Panc1 (cell line): ENCODE data around the gene LY86.

Source experiments
- CTCF ChIP-seq: fragments of 450-650 bp; IDR thresholded peaks from 2 replicates; pipeline ENCODE4 v1.5.1; 2017; ENCODE audit warnings: mild to moderate bottlenecking
- POLR2AphosphoS5 ChIP-seq: IDR thresholded peaks from 2 replicates; pipeline ENCODE4 v1.6.1; 2012; ENCODE audit warnings: mild to moderate bottlenecking, low read depth, low read length, moderate library complexity
- REST ChIP-seq, 2 experiments: IDR thresholded peaks; 2 replicates each; pipeline ENCODE4 v1.6.1; 2011 to 2012; ENCODE audit warnings: low read depth in 2 of 2, control low read depth in 1 of 2, low read length in 1 of 2, mild to moderate bottlenecking in 1 of 2, moderate library complexity in 1 of 2; ENCODE audit not compliant: insufficient read depth in 1 of 2
- SIN3A ChIP-seq: IDR thresholded peaks from 2 replicates; pipeline ENCODE4 v1.6.1; 2012; ENCODE audit warnings: low read depth, mild to moderate bottlenecking, low read length, moderate library complexity, borderline replicate concordance; ENCODE audit not compliant: insufficient read depth
- TCF7L2 ChIP-seq: IDR thresholded peaks from 2 replicates; pipeline ENCODE4 v1.6.1; 2011; ENCODE audit warnings: mild to moderate bottlenecking, low read depth, low read length, inconsistent platforms

- TF ChIP-seq CTCF (no peak), REST (IDR thresholded peaks at IDR 0.05; ENCODE audit: insufficient read depth in 1 of 2, low read depth in 2 of 2, low read length in 1 of 2) (no peak), POLR2AphosphoS5 (no peak), TCF7L2 (no peak), SIN3A (no peak)
Observed at GRCh38 chr6:6681075-6681849, 92.7 kb downstream of the LY86 start.
